ENCODE results near the gene MLLT10.
"Not testable (repeated sequence)": the region's sequence is repeated elsewhere in the genome, so short reads cannot be mapped to it uniquely, and the experiment has no call there.

Gene MLLT10

DNA sequence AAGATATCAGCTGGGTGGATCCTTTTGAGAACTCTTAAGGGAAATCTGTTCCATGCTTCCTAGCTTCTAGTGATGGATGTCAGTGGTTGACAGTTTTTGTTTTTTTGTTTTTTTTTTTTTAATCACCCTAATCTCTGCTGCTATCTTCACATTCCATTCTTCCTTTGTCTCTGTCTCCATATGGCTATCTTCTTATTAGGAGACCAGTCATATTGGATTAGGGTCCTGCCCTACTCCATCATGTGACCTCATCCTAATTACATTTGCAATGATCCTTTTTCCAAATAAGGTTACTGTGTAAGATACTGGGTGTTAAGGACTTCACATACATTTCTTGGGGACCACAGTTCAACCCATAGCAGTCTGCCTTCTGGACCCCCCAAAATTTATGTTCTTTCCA lies 69.7 kb downstream of the MLLT10 start:
- H3K36me3 ChIP-seq (ENCODE audit: insufficient read depth, low read length): peaks cover 30% of the 10 kb centered on the region
- H2AFZ ChIP-seq (ENCODE audit: low read depth, low read length): no peak overlapping the region
- no peaks in the 10 kb centered on the region for H3K9me3 ChIP-seq (ENCODE audit: low read length)
- peaks cover 2% of the 10 kb centered on the region for H3K4me1 ChIP-seq (ENCODE audit: insufficient read depth, low read length)
- no peak overlapping the region for H3K4me3 ChIP-seq (ENCODE audit: low read length)
- no peaks in the 10 kb centered on the region for H3K27me3 ChIP-seq (ENCODE audit: insufficient read depth, low read length)

DNA sequence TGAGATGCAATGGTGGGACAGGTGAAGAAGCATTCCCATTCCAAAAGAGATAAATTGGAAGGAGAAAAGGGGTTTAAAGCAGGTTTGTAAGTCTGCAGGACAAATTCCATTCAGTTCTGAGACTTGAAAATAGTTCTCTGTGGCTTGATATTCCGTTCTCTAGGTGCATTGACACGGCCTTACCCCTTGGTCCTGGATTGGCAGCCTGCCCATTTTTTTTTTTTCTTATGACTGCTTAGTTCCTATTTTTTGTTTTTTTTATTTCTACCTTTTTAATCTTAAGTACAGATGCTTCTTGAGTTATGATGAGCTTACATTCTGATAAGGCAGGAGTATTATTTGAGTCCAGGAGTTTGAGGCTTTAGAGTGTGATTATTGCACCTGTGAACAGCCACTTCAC lies 70.6 kb downstream of the MLLT10 start:
- Histone ChIP-seq H2AFZ (ENCODE audit: low read depth, low read length) (no peak overlapping the region), H3K36me3 (ENCODE audit: insufficient read depth, low read length) (peaks cover 33% of the 10 kb centered on the region), H3K4me3 (ENCODE audit: low read length) (no peak overlapping the region), H3K4me1 (ENCODE audit: insufficient read depth, low read length) (peaks cover 2% of the 10 kb centered on the region), H3K9me3 (ENCODE audit: low read length) (peaks cover 6% of the 10 kb centered on the region), H3K27me3 (ENCODE audit: insufficient read depth, low read length) (no peaks in the 10 kb centered on the region)

DNA sequence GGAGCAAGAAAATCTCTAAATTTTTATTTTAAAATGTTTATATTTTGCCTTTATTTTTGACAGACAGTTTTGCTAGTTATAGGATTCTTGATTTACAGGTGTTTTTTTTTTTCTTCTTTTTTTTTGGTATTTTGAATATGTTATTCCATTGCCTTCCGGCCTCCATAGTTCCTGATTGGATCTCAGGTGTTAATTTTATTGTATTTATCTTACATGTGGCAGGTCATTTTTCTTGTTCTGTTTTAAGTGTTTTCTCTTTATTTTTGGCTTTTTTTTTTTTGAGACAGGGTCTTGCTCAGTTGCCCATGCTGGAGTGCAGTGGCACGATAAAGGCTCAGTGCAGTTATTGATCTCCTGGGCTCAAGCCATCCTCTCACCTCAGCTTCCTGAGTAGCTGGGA lies 73.9 kb downstream of the MLLT10 start:
- Histone ChIP-seq H2AFZ (ENCODE audit: low read depth, low read length) (no peak overlapping the region), H3K4me3 (ENCODE audit: low read length) (no peak overlapping the region), H3K36me3 (ENCODE audit: insufficient read depth, low read length) (peaks cover 41% of the 10 kb centered on the region), H3K4me1 (ENCODE audit: insufficient read depth, low read length) (no peaks in the 10 kb centered on the region), H3K27me3 (ENCODE audit: insufficient read depth, low read length) (no peaks in the 10 kb centered on the region), H3K9me3 (ENCODE audit: low read length) (peaks cover 6% of the 10 kb centered on the region)

DNA sequence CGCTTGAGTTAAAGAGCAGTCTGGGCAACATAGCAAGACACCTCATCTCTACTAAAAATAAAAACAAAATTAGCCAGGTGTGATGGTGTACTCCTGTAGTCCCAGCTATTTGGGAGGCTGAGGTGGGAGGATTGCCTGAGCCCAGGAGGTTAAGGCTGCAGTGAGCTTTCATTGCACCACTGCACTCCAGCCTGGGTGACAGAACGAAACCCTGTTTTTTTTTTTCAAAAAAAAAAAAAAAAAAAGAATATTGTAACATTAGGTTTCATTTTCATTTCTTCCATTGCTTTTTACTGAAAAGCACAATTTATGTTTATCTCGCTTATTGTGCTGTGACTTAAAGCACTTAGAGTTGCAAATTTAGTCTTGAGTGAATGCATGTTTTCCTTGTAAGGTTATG lies 80.0 kb downstream of the MLLT10 start:
- H3K4me1 ChIP-seq (ENCODE audit: insufficient read depth, low read length): no peaks in the 10 kb centered on the region
- H3K36me3 ChIP-seq (ENCODE audit: insufficient read depth, low read length): peaks cover 39% of the 10 kb centered on the region
- no peak overlapping the region for H2AFZ ChIP-seq (ENCODE audit: low read depth, low read length)
- peaks cover 4% of the 10 kb centered on the region for H3K9me3 ChIP-seq (ENCODE audit: low read length)
- no peaks in the 10 kb centered on the region for H3K27me3 ChIP-seq (ENCODE audit: insufficient read depth, low read length)
- no peak overlapping the region for H3K4me3 ChIP-seq (ENCODE audit: low read length)

DNA sequence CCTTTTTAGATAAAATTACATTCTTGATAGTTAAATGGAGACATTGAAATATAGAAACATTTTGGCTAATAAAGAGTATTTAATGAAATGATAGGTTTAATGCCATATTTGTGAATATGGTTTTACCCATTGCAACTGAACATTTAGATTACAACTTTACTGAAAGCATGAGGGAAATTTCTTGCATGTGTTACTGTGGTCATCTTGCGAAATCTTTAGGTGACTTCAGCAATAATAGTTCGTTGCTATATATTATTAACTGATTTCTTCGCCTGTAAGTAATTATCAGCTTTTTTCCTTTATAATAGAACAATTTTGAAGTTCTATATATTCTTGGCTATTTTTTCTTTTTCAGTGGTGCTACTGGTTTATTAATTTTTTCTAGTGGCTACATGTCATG lies 83.2 kb downstream of the MLLT10 start:
- Histone ChIP-seq H2AFZ (ENCODE audit: low read depth, low read length) (no peak overlapping the region), H3K9me3 (ENCODE audit: low read length) (peaks cover 3% of the 10 kb centered on the region), H3K4me1 (ENCODE audit: insufficient read depth, low read length) (no peaks in the 10 kb centered on the region), H3K36me3 (ENCODE audit: insufficient read depth, low read length) (peaks cover 31% of the 10 kb centered on the region), H3K27me3 (ENCODE audit: insufficient read depth, low read length) (no peaks in the 10 kb centered on the region), H3K4me3 (ENCODE audit: low read length) (no peak overlapping the region)

DNA sequence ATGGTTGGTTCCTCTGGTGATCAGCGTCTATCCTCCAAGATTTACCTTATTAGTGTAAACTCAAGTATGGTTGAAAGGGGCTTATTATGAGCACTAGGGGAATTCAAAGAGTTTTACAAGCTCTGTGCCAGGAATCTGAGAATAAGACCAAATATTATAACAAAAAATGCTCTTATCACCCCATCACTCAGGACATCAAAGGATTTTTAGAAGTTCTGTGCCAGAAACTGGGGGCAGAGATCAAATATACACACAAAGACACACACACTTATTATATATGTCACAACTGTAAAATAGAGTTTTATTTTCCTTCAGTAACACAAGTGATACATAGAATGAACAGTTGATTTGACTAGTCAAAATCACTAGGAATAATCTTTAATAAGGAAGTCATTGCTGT lies 89.3 kb downstream of the MLLT10 start:
- Histone ChIP-seq H3K4me3 (ENCODE audit: low read length) (no peak overlapping the region), H3K9me3 (ENCODE audit: low read length) (peaks cover 3% of the 10 kb centered on the region), H3K4me1 (ENCODE audit: insufficient read depth, low read length) (no peaks in the 10 kb centered on the region), H2AFZ (ENCODE audit: low read depth, low read length) (no peak overlapping the region), H3K27me3 (ENCODE audit: insufficient read depth, low read length) (no peaks in the 10 kb centered on the region), H3K36me3 (ENCODE audit: insufficient read depth, low read length) (peaks cover 38% of the 10 kb centered on the region)

DNA sequence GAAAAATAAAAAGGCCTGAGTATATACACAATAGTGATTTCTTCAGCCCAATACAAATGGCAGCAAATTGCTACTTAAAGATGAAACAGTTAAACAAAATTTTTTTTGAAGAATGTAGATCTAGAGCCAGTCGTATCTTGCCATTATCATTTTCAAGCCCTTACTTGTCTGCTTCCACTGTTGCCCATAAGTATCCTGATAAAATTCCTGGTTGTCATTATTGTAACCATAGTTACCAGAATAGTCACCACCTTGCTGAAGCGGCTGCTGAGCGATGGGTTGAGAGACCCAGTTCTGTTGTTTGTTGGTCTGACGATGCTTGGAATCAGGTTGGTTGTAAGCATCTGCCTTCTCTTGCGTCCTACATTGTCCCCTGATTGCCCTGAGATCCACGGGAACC lies 90.4 kb downstream of the MLLT10 start:
- not testable (repeated sequence) for H3K9me3 ChIP-seq (ENCODE audit: low read length); H3K27me3 ChIP-seq (ENCODE audit: insufficient read depth, low read length); H2AFZ ChIP-seq (ENCODE audit: low read depth, low read length); H3K4me1 ChIP-seq (ENCODE audit: insufficient read depth, low read length); H3K4me3 ChIP-seq (ENCODE audit: low read length)
- H3K36me3 ChIP-seq (ENCODE audit: insufficient read depth, low read length): peaks cover 31% of the 10 kb centered on the region

DNA sequence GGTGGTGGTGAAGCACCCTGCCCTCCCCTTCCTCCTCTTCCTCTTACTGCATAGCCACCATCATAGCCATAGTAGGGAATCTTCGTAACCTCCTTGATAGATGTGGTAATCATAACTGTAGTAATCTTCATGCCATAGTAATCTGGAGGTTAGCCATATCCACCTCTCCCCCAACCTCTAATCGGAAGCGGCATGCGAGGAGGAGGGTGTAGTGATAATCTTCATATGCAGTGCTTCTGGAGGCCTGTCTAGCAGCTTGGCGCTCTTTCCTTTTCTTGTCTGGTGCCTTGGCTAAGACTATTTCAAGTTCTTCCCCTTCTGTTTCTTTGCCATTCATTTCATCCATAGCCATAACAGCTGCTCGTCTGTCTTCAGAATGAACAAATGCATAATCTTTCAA lies 90.9 kb downstream of the MLLT10 start:
- Histone ChIP-seq H3K27me3 (ENCODE audit: insufficient read depth, low read length) (no peaks in the 10 kb centered on the region), H3K9me3 (ENCODE audit: low read length) (peaks cover 3% of the 10 kb centered on the region), H3K4me3 (ENCODE audit: low read length) (no peak overlapping the region), H2AFZ (ENCODE audit: low read depth, low read length) (no peak overlapping the region), H3K36me3 (ENCODE audit: insufficient read depth, low read length) (peaks cover 37% of the 10 kb centered on the region), H3K4me1 (ENCODE audit: insufficient read depth, low read length) (no peaks in the 10 kb centered on the region)

DNA sequence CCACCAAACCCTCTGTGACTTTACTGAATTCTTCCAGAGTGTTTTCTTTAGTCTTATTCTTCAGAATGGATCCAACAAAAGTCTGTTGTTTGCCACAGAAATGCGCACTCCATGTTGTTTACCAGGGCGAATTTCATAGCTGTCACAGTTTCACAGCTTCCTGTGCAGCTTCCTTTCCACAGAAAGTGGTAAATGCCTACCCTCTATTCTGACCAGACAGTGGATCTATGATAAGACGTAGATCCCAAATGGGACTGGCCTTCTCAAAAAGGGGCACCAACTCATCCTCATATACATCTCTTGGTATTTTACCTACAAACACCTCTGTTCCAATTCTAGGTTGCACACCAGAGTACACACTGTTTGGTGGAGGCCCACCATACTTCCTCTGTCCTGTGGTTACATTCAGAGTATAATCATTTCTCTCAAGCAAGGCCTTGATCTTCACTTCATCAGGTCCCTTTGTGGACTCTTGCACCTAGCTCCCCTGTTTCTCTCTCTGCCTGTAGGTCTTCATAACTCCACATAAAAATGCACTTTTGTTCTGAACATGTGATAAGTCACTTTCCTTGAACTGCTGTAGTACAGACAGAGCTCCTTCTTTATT lies 91.7 kb downstream of the MLLT10 start:
- Histone ChIP-seq H2AFZ (ENCODE audit: low read depth, low read length) (no peak overlapping the region), H3K4me1 (ENCODE audit: insufficient read depth, low read length) (no peaks in the 10 kb centered on the region), H3K4me3 (ENCODE audit: low read length) (no peak overlapping the region), H3K27me3 (ENCODE audit: insufficient read depth, low read length) (no peaks in the 10 kb centered on the region), H3K36me3 (ENCODE audit: insufficient read depth, low read length) (peaks cover 37% of the 10 kb centered on the region), H3K9me3 (ENCODE audit: low read length) (peaks cover 3% of the 10 kb centered on the region)

DNA sequence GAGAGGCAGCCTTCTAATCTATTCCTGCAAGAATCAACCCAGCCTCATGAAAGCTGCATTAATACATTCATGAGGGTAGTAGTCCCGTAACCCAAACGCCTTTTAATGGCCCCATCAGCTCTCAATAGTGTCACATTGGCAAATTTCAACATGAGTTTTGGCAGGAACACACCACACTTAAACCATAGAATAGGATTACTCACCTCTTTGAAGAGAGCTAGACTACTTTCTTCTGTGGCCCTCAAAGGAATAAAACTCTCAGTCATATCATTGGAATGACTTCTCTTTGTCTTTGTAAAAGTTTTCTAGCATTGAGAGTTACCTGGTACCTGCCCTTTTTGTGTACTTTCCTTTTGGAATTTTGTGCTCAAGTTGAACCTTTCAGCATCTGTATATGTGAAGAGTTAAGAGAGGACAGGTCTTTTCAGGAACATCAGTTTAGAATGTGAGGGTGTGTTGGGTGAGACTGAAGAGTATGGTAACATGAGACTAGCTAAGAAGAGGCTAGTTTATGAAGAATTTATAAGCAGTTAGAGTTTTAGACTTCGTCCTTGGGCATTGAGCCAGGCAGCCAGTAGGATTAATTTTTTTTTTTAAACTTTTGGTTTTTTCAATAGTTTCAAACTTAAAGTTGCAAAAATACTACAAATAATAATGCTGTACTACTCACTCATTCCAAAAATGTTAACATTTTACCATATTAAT lies 92.6 kb downstream of the MLLT10 start:
- Histone ChIP-seq H3K27me3 (ENCODE audit: insufficient read depth, low read length) (no peaks in the 10 kb centered on the region), H3K36me3 (ENCODE audit: insufficient read depth, low read length) (peaks cover 41% of the 10 kb centered on the region), H3K4me3 (ENCODE audit: low read length) (no peak overlapping the region), H3K4me1 (ENCODE audit: insufficient read depth, low read length) (no peaks in the 10 kb centered on the region), H2AFZ (ENCODE audit: low read depth, low read length) (no peak overlapping the region), H3K9me3 (ENCODE audit: low read length) (peaks cover 2% of the 10 kb centered on the region)

DNA sequence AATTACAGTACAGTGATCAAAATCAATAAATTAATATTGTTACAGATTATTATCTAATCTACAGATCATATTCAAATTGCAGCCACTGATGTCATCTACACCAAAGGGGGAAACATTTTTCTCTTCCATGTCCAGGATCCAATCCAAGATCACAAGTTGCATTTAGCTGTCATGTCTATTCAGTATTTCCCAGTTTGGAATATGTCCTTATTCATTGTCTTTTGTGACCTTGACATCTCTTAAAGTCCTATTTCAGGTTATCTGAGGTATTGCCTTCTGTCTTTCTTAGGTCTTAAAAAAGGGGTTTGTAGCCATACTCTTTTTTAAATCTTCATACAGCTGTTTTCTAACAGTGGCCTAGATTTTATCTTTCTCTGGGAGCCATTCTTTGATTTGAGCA lies 93.3 kb downstream of the MLLT10 start:
- Histone ChIP-seq H3K36me3 (ENCODE audit: insufficient read depth, low read length) (peaks cover 42% of the 10 kb centered on the region), H3K27me3 (ENCODE audit: insufficient read depth, low read length) (no peaks in the 10 kb centered on the region), H3K4me1 (ENCODE audit: insufficient read depth, low read length) (no peaks in the 10 kb centered on the region), H2AFZ (ENCODE audit: low read depth, low read length) (no peak overlapping the region), H3K4me3 (ENCODE audit: low read length) (no peak overlapping the region), H3K9me3 (ENCODE audit: low read length) (no peaks in the 10 kb centered on the region)

DNA sequence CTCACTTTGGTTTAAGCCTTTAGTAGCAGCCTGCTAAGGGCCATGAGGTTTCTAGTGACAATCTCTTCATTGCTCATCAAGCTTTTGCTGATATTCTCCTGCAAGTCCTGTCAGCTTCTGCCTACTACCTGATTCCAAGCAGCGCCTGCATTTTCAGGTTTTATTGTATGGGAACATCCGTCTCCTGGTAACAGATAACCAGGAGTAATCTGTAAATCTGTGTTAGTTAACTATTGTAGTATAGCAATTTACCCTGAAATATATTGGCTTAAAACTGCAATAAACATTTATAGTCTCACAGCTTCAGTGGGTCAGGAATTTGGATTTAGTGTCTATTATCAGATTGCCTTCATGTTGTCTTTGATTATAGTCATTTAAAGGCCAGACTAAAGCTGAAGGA lies 94.0 kb downstream of the MLLT10 start:
- Histone ChIP-seq H3K9me3 (ENCODE audit: low read length) (no peaks in the 10 kb centered on the region), H3K4me1 (ENCODE audit: insufficient read depth, low read length) (no peaks in the 10 kb centered on the region), H3K27me3 (ENCODE audit: insufficient read depth, low read length) (no peaks in the 10 kb centered on the region), H2AFZ (ENCODE audit: low read depth, low read length) (no peak overlapping the region), H3K36me3 (ENCODE audit: insufficient read depth, low read length) (peaks cover 37% of the 10 kb centered on the region), H3K4me3 (ENCODE audit: low read length) (no peak overlapping the region)

DNA sequence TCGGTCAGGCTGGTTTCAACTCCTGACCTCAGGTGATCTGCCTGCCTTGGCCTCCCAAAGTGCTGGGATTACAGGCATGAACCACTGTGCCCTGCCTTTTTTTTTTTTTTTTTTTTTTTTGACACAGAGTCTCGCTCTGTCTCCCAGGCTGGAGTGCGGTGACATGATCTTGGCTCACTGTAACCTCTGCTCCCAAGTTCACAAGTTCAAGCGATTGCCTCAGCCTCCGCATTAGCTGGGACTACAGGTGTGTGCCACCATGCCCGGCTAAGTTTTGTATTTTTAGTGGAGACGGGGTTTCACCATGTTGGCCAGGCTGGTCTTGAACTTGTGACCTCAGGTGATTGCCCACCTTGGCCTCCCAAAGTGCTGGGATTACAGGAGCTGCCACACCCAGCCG lies 94.6 kb downstream of the MLLT10 start:
- H3K4me1 ChIP-seq (ENCODE audit: insufficient read depth, low read length); H3K27me3 ChIP-seq (ENCODE audit: insufficient read depth, low read length); H3K4me3 ChIP-seq (ENCODE audit: low read length); H3K9me3 ChIP-seq (ENCODE audit: low read length); H2AFZ ChIP-seq (ENCODE audit: low read depth, low read length): not testable (repeated sequence)
- peaks cover 35% of the 10 kb centered on the region for H3K36me3 ChIP-seq (ENCODE audit: insufficient read depth, low read length)

All from neuron (in vitro differentiated cells).